Activated naive CD4-positive, alpha-beta T cell treated with anti-CD3 and anti-CD28 coated beads, Interleukin-2, amount 50 U/mL, for 72 hours (primary cell): ENCODE measurements around the gene S100A12. TPM values are rescaled to one million over a fixed set of nuclear protein-coding genes. Genes with fewer than 3 reads are reported as not detected.
A peak's percentile ranks its signal among the peaks of the same experiment; 100 is the strongest.
"Not testable (repeated sequence)": the region's sequence is repeated elsewhere in the genome, so short reads cannot be mapped to it uniquely, and the experiment has no call there.

Source experiments
- ATAC-seq, 2 donors: fragments of 150-1000 bp; cut with Tn5 transposase; 2 replicates each; pipeline ENCODE4 v1.10.0; 2021; ENCODE audit warnings: mild to moderate bottlenecking in 2 of 2, moderate library complexity in 2 of 2
- DNase-seq, 2 donors: peaks; one replicate each; pipeline ENCODE4 v3.0.0; 2021 to 2022; ENCODE audit warnings: low spot score in 2 of 2
- H3K27ac Mint-ChIP-seq, 2 donors: one replicate each; pipeline ENCODE4 v1.8.0; 2022; ENCODE audit warnings: mild to moderate bottlenecking in 2 of 2, mixed read lengths in 2 of 2
- H3K36me3 Mint-ChIP-seq, 2 donors: one replicate each; pipeline ENCODE4 v1.8.0; 2022; ENCODE audit warnings: mixed read lengths in 2 of 2
- H3K9me3 Mint-ChIP-seq, 2 donors: one replicate each; pipeline ENCODE4 v1.8.0; 2022; ENCODE audit warnings: mixed read lengths in 2 of 2
- total RNA-seq, 2 donors: library from RNA; stranded (reverse); gene quantifications; one replicate each; pipeline ENCODE4 v1.2.3, GENCODE V29; 2022

The S100A12 gene
- not detected for total RNA-seq

GRCh38 chr1:153375511-153375910, at the start of gene S100A12:
Gene S100A12 (minus strand): TSS chr1:153375621. CDS start chr1:153374592, 1,029 bp downstream.
- no peaks in the 10 kb centered on the region for H3K36me3 Mint-ChIP-seq
- DNase-seq = no peak
- no peak for ATAC-seq
- H3K27ac Mint-ChIP-seq = no peak within 1 kb of the TSS
- no peaks in the 10 kb centered on the region for H3K9me3 Mint-ChIP-seq

- DNase-seq (peak in 1 of 2 donors; percentile 69), ATAC-seq (no peak)
- H3K36me3 Mint-ChIP-seq = no peaks in the 10 kb centered on the region
- peaks cover 0 to 4% of the 10 kb centered on the region in 2 donors for H3K9me3 Mint-ChIP-seq
- no peak overlapping the region for H3K27ac Mint-ChIP-seq
Observed at GRCh38 chr1:153422450-153423068, 47.1 kb upstream of the S100A12 start.

- peaks cover 0 to 4% of the 10 kb centered on the region in 2 donors for H3K9me3 Mint-ChIP-seq
- no peak for DNase-seq
- H3K36me3 Mint-ChIP-seq = no peaks in the 10 kb centered on the region
- no peak overlapping the region for H3K27ac Mint-ChIP-seq
- no peak for ATAC-seq
Observed at GRCh38 chr1:153420306-153420705, 44.9 kb upstream of the S100A12 start.

GRCh38 chr1:153419436-153419793, 44.0 kb upstream of the S100A12 start:
- H3K9me3 Mint-ChIP-seq, DNase-seq, ATAC-seq, H3K36me3 Mint-ChIP-seq, H3K27ac Mint-ChIP-seq: not testable (repeated sequence)

- not testable (repeated sequence) for H3K36me3 Mint-ChIP-seq, H3K9me3 Mint-ChIP-seq, DNase-seq, ATAC-seq, H3K27ac Mint-ChIP-seq
Observed at GRCh38 chr1:153418758-153419435, 43.5 kb upstream of the S100A12 start.

GRCh38 chr1:153417136-153417888, 41.9 kb upstream of the S100A12 start:
- peaks cover 0 to 4% of the 10 kb centered on the region in 2 donors for H3K9me3 Mint-ChIP-seq
- no peak overlapping the region for H3K27ac Mint-ChIP-seq
- H3K36me3 Mint-ChIP-seq = no peaks in the 10 kb centered on the region
- no peak for ATAC-seq
- peak in 1 of 2 donors; percentile 21 for DNase-seq

GRCh38 chr1:153415850-153416570, 40.6 kb upstream of the S100A12 start, which contains the start of gene S100A7A:
Gene S100A7A (plus strand): TSS chr1:153416520. CDS start chr1:153418083, 1,563 bp downstream.
- H3K36me3 Mint-ChIP-seq = no peaks in the 10 kb centered on the region
- no peak for DNase-seq
- no peak for ATAC-seq
- H3K9me3 Mint-ChIP-seq = peaks cover 0 to 4% of the 10 kb centered on the region in 2 donors
- H3K27ac Mint-ChIP-seq = no peak within 1 kb of the TSS

- not testable (repeated sequence) for ATAC-seq, DNase-seq, H3K27ac Mint-ChIP-seq, H3K36me3 Mint-ChIP-seq, H3K9me3 Mint-ChIP-seq
Observed at GRCh38 chr1:153413961-153414360, 38.5 kb upstream of the S100A12 start.

- H3K9me3 Mint-ChIP-seq, H3K27ac Mint-ChIP-seq, H3K36me3 Mint-ChIP-seq, DNase-seq, ATAC-seq: not testable (repeated sequence)
Observed at GRCh38 chr1:153407274-153407673, 31.9 kb upstream of the S100A12 start.

- not testable (repeated sequence) for DNase-seq, H3K9me3 Mint-ChIP-seq, H3K36me3 Mint-ChIP-seq, ATAC-seq, H3K27ac Mint-ChIP-seq
Observed at GRCh38 chr1:153405825-153406599, 30.6 kb upstream of the S100A12 start.

- no peaks in the 10 kb centered on the region for H3K36me3 Mint-ChIP-seq
- peak; percentile 62 to 75 for ATAC-seq
Observed at GRCh38 chr1:153404768-153405167, 29.3 kb upstream of the S100A12 start.

GRCh38 chr1:153404086-153404635, 28.7 kb upstream of the S100A12 start:
- Mint-ChIP-seq H3K9me3 (no peaks in the 10 kb centered on the region), H3K27ac (no peak overlapping the region), H3K36me3 (no peaks in the 10 kb centered on the region)
- ATAC-seq (no peak), DNase-seq (no peak)

More at GRCh38 chr1:153404768-153405167, 29.3 kb upstream of the S100A12 start:
- Mint-ChIP-seq H3K27ac (no peak overlapping the region), H3K9me3 (no peaks in the 10 kb centered on the region)
- DNase-seq = peak in 1 of 2 donors; percentile 74

GRCh38 chr1:153403421-153404085, 28.1 kb upstream of the S100A12 start:
- Mint-ChIP-seq H3K27ac (no peak overlapping the region), H3K9me3 (no peaks in the 10 kb centered on the region), H3K36me3 (no peaks in the 10 kb centered on the region)
- ATAC-seq (no peak), DNase-seq (no peak)

- no peak overlapping the region for H3K27ac Mint-ChIP-seq
- ATAC-seq (no peak), DNase-seq (no peak)
- no peaks in the 10 kb centered on the region for H3K36me3 Mint-ChIP-seq
- no peaks in the 10 kb centered on the region for H3K9me3 Mint-ChIP-seq
Observed at GRCh38 chr1:153402226-153402625, 26.8 kb upstream of the S100A12 start.

GRCh38 chr1:153401461-153401860, 26.0 kb upstream of the S100A12 start:
- no peak for DNase-seq

More at GRCh38 chr1:153401461-153401860, 26.0 kb upstream of the S100A12 start:
- no peak overlapping the region for H3K27ac Mint-ChIP-seq
- no peak for ATAC-seq
- H3K9me3 Mint-ChIP-seq = no peaks in the 10 kb centered on the region
- H3K36me3 Mint-ChIP-seq = no peaks in the 10 kb centered on the region
